Measurements from ENCODE around the gene CFAP45. TPM values are rescaled to one million over a fixed set of nuclear protein-coding genes. Genes with fewer than 3 reads are reported as not detected.

CFAP45 gene
- total and polyA plus RNA-seq, 9 of the 15 experiments (the other 6 are each of a cell fraction or from before 2014, with no cell fraction given), result 0.65 to 2.4 (median 1.5) TPM

GRCh38 chr1:159923203-159924024 lies 23.4 kb upstream of the CFAP45 start (continued):
- TF ChIP-seq HBP1 (CRISPR knock-in tag; IDR thresholded peaks at IDR 0.05), result no peak
- no peak for TF ChIP-seq DLX4 (CRISPR knock-in tag; IDR thresholded peaks at IDR 0.05)
- no peak for TF ChIP-seq GTF2A2 (tag; IDR thresholded peaks at IDR 0.05)
- TF ChIP-seq POLR2B (IDR thresholded peaks at IDR 0.05; ENCODE audit: low read depth, partially characterized antibody), result peak; percentile 8
- TF ChIP-seq ARID2 (IDR thresholded peaks at IDR 0.05), result no peak
- peak; percentile 46 to 95; a peak in 3 of 4 replicates for TF ChIP-seq MAZ (CRISPR knock-in tag; conservative IDR thresholded peaks at IDR 0.05 in 1 of 2, IDR thresholded peaks at IDR 0.05 in 1 of 2)
- no peak for TF ChIP-seq DACH1 (IDR thresholded peaks at IDR 0.05; ENCODE audit: partially characterized antibody)
- TF ChIP-seq CCNT2 (IDR thresholded peaks at IDR 0.05; ENCODE audit: borderline replicate concordance, extremely low read depth, insufficient read length, low read depth, low read length), result peak; percentile 51
- no peak for TF ChIP-seq ELF2 (CRISPR knock-in tag; IDR thresholded peaks at IDR 0.05)
- TF ChIP-seq ZNF766 (CRISPR knock-in tag; conservative IDR thresholded peaks at IDR 0.05), result no peak
- TF ChIP-seq ELK1 (CRISPR knock-in tag; IDR thresholded peaks at IDR 0.05), result no peak
- no peak for TF ChIP-seq TGIF2 (CRISPR knock-in tag; IDR thresholded peaks at IDR 0.05)
- TF ChIP-seq YBX1 (IDR thresholded peaks at IDR 0.05), result no peak
- no peak for TF ChIP-seq ZBTB49 (CRISPR knock-in tag; IDR thresholded peaks at IDR 0.05; ENCODE audit: borderline replicate concordance)
- TF ChIP-seq HMGXB4 (CRISPR knock-in tag; IDR thresholded peaks at IDR 0.05), result no peak
- peak; percentile 35; the same call in 1 of the 2 replicates for TF ChIP-seq OTX1 (CRISPR knock-in tag; IDR thresholded peaks at IDR 0.05)
- TF ChIP-seq CBFA2T3 (IDR thresholded peaks at IDR 0.05), result peak; percentile 63
- TF ChIP-seq POLR2AphosphoS2 (IDR thresholded peaks at IDR 0.05; ENCODE audit: low read length), result peak; percentile 74; the same call in 1 of the 2 replicates
- peak; percentile 30; the same call in 1 of the 2 replicates for TF ChIP-seq EP300 (IDR thresholded peaks at IDR 0.05; ENCODE audit: low read length)
- no peak for TF ChIP-seq NR2C1 (IDR thresholded peaks at IDR 0.05)
- TF ChIP-seq NR2C1 (tag; IDR thresholded peaks at IDR 0.05), result no peak
- 0 out of 2 replicates have a peak, but pooled peaks have one; percentile 9 for TF ChIP-seq MTA1 (IDR thresholded peaks at IDR 0.05; ENCODE audit: borderline replicate concordance)

All from K562 (cell line).